HFFc6 (cell line): ENCODE results near the gene CDK2AP2. TPM values are rescaled to one million over a fixed set of nuclear protein-coding genes. Genes with fewer than 3 reads are reported as not detected.
A peak's percentile ranks its signal among the peaks of the same experiment; 100 is the strongest.
"Not testable (repeated sequence)": the region's sequence is repeated elsewhere in the genome, so short reads cannot be mapped to it uniquely, and the experiment has no call there.

Experiments used
- DNase-seq: peaks from one replicate; pipeline ENCODE4 v3.0.0-alpha.2; 2018
- H3K27ac Mint-ChIP-seq: 2 replicates; pipeline ENCODE4 v1.8.0; 2020; ENCODE audit warnings: mild to moderate bottlenecking, mixed read lengths
- H3K27me3 Mint-ChIP-seq: 2 replicates; pipeline ENCODE4 v1.8.0; 2021; ENCODE audit warnings: mild to moderate bottlenecking, moderate library complexity, mixed read lengths; ENCODE audit not compliant: insufficient read depth
- H3K36me3 Mint-ChIP-seq: 2 replicates; pipeline ENCODE4 v1.8.0; 2021; ENCODE audit warnings: low read depth, mixed read lengths
- H3K4me1 Mint-ChIP-seq: 2 replicates; pipeline ENCODE4 v1.8.0; 2020; ENCODE audit warnings: low read depth, mixed read lengths
- H3K4me3 Mint-ChIP-seq: 2 replicates; pipeline ENCODE4 v1.8.0; 2020; ENCODE audit warnings: mild to moderate bottlenecking, moderate library complexity, mixed read lengths
- H3K9me3 Mint-ChIP-seq: 2 replicates; pipeline ENCODE4 v1.8.0; 2020; ENCODE audit warnings: mild to moderate bottlenecking, mixed read lengths
- long read RNA-seq: library from polyadenylated mRNA; unstranded; transcript quantifications from one replicate; pipeline ENCODE4 v2.0.0, GENCODE V29; 2019
- total RNA-seq, 6 experiments: library from RNA; stranded (reverse); fragmentation: NEBNext Ultra II Directional; extraction: Animal tissue kit (Norgen Biotek cat#: 25700); gene quantifications; 2 replicates in 1 of 6; 3 replicates in 5 of 6; pipeline ENCODE4 v1.2.3, GENCODE V29; 2021
- TF ChIP-seq, protein P1 (sequence below): fragments of 200-600 bp; sonication (generic); IDR thresholded peaks from 2 replicates; pipeline ENCODE4 v1.5.0; 2021; ENCODE audit warnings: antibody characterized with exemption, mild to moderate bottlenecking

The CDK2AP2 gene, protein sequence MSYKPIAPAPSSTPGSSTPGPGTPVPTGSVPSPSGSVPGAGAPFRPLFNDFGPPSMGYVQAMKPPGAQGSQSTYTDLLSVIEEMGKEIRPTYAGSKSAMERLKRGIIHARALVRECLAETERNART
- total RNA-seq = 10 to 100 TPM; 29.3 to 36.0 (median 31.5) TPM
- long read RNA-seq, transcript CDK2AP2-201 (4 exons, 1,378 nt) = major isoform, 39 of 51 reads
- long read RNA-seq, transcript CDK2AP2-202 (3 exons, 1,692 nt) = minor isoform, 6 of 51 reads
- long read RNA-seq, partial matches to known transcripts = 0 of 51 reads
- long read RNA-seq, other reads (novel, unspliced or antisense) = 0 of 51 reads

DNA sequence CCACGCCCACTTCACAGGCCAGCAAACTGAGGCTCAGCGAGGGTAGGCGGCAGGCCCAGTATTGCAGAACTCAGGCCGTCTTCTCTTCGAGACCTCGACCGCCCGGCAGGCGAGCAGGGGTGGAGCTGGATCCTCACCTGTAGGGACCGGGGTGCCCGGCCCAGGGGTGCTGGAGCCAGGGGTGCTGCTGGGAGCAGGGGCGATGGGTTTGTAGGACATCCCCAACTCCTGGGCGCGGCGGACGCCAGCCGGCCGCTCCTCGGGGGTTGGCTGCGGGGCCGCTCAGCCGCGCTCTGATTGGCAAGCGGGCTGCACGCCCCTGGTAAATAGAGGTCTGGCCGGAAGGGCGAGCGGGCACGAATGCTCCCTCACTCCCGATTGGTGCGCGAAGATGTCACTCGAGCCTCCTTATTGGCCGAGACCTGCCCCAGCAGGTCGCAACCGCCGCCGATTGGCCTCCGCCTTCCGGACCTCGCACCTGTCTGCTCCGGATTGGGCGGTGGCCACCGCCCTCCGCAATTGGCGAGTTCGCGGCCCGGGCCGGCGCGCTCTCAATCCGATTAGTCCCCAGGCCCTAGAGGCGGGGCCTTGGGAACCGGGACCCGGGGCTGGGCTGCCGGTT, at the start of gene CDK2AP2:
Gene CDK2AP2, minus strand, starts transcription at position 299 of the 622 bp plus-strand sequence. Its CDS starts 80 bp downstream, at position 219.
- H3K9me3 Mint-ChIP-seq = no peaks in the 10 kb centered on the region
- DNase-seq = peak; percentile 100
- H3K27ac Mint-ChIP-seq = peak within 1 kb of the TSS; percentile 98
- peaks cover 17% of the 10 kb centered on the region for H3K27me3 Mint-ChIP-seq
- TF ChIP-seq, protein P1, sequence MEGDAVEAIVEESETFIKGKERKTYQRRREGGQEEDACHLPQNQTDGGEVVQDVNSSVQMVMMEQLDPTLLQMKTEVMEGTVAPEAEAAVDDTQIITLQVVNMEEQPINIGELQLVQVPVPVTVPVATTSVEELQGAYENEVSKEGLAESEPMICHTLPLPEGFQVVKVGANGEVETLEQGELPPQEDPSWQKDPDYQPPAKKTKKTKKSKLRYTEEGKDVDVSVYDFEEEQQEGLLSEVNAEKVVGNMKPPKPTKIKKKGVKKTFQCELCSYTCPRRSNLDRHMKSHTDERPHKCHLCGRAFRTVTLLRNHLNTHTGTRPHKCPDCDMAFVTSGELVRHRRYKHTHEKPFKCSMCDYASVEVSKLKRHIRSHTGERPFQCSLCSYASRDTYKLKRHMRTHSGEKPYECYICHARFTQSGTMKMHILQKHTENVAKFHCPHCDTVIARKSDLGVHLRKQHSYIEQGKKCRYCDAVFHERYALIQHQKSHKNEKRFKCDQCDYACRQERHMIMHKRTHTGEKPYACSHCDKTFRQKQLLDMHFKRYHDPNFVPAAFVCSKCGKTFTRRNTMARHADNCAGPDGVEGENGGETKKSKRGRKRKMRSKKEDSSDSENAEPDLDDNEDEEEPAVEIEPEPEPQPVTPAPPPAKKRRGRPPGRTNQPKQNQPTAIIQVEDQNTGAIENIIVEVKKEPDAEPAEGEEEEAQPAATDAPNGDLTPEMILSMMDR = no peak
- H3K36me3 Mint-ChIP-seq = no peaks in the 10 kb centered on the region; the same call in 1 of the 2 replicates
- H3K4me1 Mint-ChIP-seq = peaks cover 36% of the 10 kb centered on the region
- peak within 1 kb of the TSS; percentile 89 for H3K4me3 Mint-ChIP-seq

GRCh38 chr11:67556244-67556643, 48.3 kb upstream of the CDK2AP2 start:
- peaks cover 14% of the 10 kb centered on the region for H3K27me3 Mint-ChIP-seq
- no peak overlapping the region for H3K27ac Mint-ChIP-seq
- H3K36me3 Mint-ChIP-seq = peaks cover 12% of the 10 kb centered on the region
- H3K4me3 Mint-ChIP-seq = no peak overlapping the region
- peaks cover 5% of the 10 kb centered on the region; the same call in 1 of the 2 replicates for H3K4me1 Mint-ChIP-seq
- H3K9me3 Mint-ChIP-seq = peaks cover 15% of the 10 kb centered on the region
- DNase-seq = no peak
- TF ChIP-seq, protein P1 = no peak

- peaks cover 18% of the 10 kb centered on the region for H3K36me3 Mint-ChIP-seq
- peaks cover 21% of the 10 kb centered on the region for H3K9me3 Mint-ChIP-seq
- H3K27ac Mint-ChIP-seq, H3K4me3 Mint-ChIP-seq, DNase-seq, H3K4me1 Mint-ChIP-seq: not testable (repeated sequence)
- H3K27me3 Mint-ChIP-seq = peaks cover 11% of the 10 kb centered on the region
Measured at GRCh38 chr11:67551697-67552096, 43.7 kb upstream of the CDK2AP2 start.

DNA sequence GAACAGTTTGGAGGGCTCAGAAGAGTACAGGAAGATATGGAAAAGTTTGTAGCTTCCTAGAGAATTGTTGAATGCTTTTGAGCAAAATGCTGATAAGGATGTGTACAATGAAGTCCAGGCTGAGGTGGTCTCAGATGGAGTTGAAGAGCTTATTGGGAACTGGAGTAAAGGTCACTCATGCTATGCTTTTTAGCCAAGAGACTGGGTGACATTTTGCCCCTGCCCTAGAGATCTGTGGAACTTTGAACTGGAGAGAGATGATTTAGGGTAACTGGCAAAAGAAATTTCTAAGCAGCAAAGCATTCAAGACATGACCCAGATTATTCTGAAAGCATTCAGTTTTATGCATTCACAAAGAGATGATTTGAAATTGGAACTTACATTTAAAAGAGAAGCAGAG, 43.2 kb upstream of the CDK2AP2 start:
- Mint-ChIP-seq H3K27ac (no peak overlapping the region), H3K27me3 (peaks cover 12% of the 10 kb centered on the region), H3K9me3 (peaks cover 21% of the 10 kb centered on the region), H3K4me3 (no peak overlapping the region), H3K4me1 (no peaks in the 10 kb centered on the region), H3K36me3 (peaks cover 18% of the 10 kb centered on the region)
- DNase-seq = no peak
- TF ChIP-seq, protein P1 = no peak

DNA sequence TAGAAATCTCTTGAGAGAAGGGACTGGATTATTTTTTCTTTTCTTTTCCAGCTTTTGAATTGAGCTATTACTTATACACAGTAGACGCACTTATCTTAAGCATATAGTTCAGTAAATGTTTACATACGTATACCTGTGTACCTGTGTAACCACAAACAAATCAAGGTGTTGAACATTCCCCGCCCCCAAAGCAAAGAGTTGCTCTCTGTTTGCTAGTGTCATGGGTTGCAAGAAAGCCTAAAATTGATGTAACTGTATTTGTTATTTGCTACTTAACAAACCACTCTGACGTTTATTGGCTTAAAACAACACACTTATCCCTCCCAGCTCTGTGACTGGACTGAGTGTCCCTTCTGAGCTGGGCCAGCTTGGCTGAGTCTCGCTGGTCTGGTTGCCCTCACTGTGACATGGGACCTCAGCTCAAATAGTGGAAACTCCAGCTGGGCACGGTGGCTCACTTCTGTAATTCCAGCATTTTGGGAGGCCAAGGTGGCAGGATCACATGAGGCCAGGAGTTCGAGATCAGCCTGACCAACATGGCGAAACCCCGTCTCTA, 40.7 kb upstream of the CDK2AP2 start:
- no peak for DNase-seq
- Mint-ChIP-seq H3K4me1 (no peaks in the 10 kb centered on the region), H3K9me3 (peaks cover 21% of the 10 kb centered on the region), H3K27me3 (peaks cover 22% of the 10 kb centered on the region), H3K4me3 (no peak overlapping the region), H3K36me3 (peaks cover 18% of the 10 kb centered on the region), H3K27ac (no peak overlapping the region)
- TF ChIP-seq, protein P1 = no peak

DNA sequence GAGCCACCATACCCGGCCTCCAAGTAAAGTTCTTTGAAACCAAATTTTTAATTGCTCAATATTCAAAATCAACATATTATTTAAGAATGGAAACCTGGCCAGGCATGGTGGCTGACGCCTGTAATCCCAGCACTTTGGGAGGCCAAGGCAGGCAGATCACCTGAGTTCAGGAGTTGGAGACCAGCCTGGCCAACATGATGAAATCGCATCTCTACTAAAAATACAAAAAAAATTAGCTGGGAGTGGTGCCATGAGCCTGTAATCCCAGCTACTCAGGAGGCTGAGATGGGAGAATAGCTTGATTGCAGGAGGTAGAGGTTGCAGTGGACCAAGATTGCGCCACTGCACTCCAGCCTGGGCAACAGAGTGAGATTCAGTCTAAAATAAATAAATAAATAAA, 40.1 kb upstream of the CDK2AP2 start:
- peaks cover 22% of the 10 kb centered on the region for H3K27me3 Mint-ChIP-seq
- H3K4me3 Mint-ChIP-seq = not testable (repeated sequence)

More for the DNA sequence above, 40.1 kb upstream of the CDK2AP2 start:
- H3K27ac Mint-ChIP-seq, DNase-seq, H3K4me1 Mint-ChIP-seq: not testable (repeated sequence)
- H3K36me3 Mint-ChIP-seq = peaks cover 18% of the 10 kb centered on the region
- peaks cover 21% of the 10 kb centered on the region for H3K9me3 Mint-ChIP-seq
